Activated naive CD8-positive, alpha-beta T cell treated with anti-CD3 and anti-CD28 coated beads, Interleukin-2, amount 50 U/mL, for 24 hours (primary cell): Measurements from ENCODE around the gene NUCB1.
A peak's percentile ranks its signal among the peaks of the same experiment; 100 is the strongest.
"Not testable (repeated sequence)": the region's sequence is repeated elsewhere in the genome, so short reads cannot be mapped to it uniquely, and the experiment has no call there.

Experiments used
- ATAC-seq: fragments of 150-1000 bp; cut with Tn5 transposase; one replicate; pipeline ENCODE4 v1.10.0; 2021
- DNase-seq: peaks from one replicate; pipeline ENCODE4 v3.0.0; 2021
- H3K27ac Mint-ChIP-seq: one replicate; pipeline ENCODE4 v1.8.0; 2021; ENCODE audit warnings: mild to moderate bottlenecking, mixed read lengths
- H3K27me3 Mint-ChIP-seq: one replicate; pipeline ENCODE4 v1.8.0; 2021; ENCODE audit warnings: mixed read lengths
- H3K36me3 Mint-ChIP-seq: one replicate; pipeline ENCODE4 v1.8.0; 2021; ENCODE audit warnings: low read depth, mixed read lengths
- H3K4me1 Mint-ChIP-seq: one replicate; pipeline ENCODE4 v1.8.0; 2021; ENCODE audit warnings: mixed read lengths
- H3K4me3 Mint-ChIP-seq: one replicate; pipeline ENCODE4 v1.8.0; 2021; ENCODE audit warnings: mild to moderate bottlenecking, moderate library complexity, mixed read lengths
- H3K9me3 Mint-ChIP-seq: one replicate; pipeline ENCODE4 v1.8.0; 2021; ENCODE audit warnings: mixed read lengths

NUCB1 gene

DNA sequence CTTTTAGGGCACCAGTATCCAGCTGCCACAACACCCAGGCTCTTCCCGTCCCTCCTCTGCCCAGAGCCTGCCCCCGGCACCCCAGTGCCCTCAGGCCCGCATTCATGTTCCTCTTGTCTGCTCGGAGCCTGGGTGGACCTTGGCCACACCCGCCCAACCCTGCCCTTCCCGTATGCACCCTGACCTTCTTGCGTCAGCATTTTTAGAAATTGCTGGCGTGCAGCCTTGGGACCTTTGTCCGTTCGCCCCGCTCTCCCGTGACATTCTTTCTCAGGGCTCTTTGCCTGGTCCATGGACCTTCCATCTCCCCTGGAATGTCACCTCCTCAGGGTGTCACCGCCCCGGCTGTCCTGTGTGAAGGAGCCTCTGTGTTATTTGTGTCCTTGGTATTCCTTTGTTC lies 7.6 kb downstream of the NUCB1 start:
- Mint-ChIP-seq H3K27ac (no peak overlapping the region), H3K4me1 (peaks cover under 1% of the 10 kb centered on the region), H3K36me3 (peaks cover 41% of the 10 kb centered on the region), H3K4me3 (no peak overlapping the region), H3K27me3 (no peaks in the 10 kb centered on the region), H3K9me3 (no peaks in the 10 kb centered on the region)
- DNase-seq (no peak), ATAC-seq (no peak)

GRCh38 chr19:48909424-48910077 lies 9.4 kb downstream of the NUCB1 start:
- DNase-seq, H3K27ac Mint-ChIP-seq, H3K27me3 Mint-ChIP-seq, ATAC-seq, H3K9me3 Mint-ChIP-seq, H3K4me3 Mint-ChIP-seq, H3K4me1 Mint-ChIP-seq: not testable (repeated sequence)
- H3K36me3 Mint-ChIP-seq = peaks cover 52% of the 10 kb centered on the region

- no peaks in the 10 kb centered on the region for H3K27me3 Mint-ChIP-seq
- DNase-seq = no peak
- H3K36me3 Mint-ChIP-seq = peaks cover 43% of the 10 kb centered on the region
- ATAC-seq = no peak
- no peak overlapping the region for H3K4me3 Mint-ChIP-seq
- H3K4me1 Mint-ChIP-seq = no peaks in the 10 kb centered on the region
- no peak overlapping the region for H3K27ac Mint-ChIP-seq
- no peaks in the 10 kb centered on the region for H3K9me3 Mint-ChIP-seq
Observed at GRCh38 chr19:48910803-48911202, 10.7 kb downstream of the NUCB1 start.

DNA sequence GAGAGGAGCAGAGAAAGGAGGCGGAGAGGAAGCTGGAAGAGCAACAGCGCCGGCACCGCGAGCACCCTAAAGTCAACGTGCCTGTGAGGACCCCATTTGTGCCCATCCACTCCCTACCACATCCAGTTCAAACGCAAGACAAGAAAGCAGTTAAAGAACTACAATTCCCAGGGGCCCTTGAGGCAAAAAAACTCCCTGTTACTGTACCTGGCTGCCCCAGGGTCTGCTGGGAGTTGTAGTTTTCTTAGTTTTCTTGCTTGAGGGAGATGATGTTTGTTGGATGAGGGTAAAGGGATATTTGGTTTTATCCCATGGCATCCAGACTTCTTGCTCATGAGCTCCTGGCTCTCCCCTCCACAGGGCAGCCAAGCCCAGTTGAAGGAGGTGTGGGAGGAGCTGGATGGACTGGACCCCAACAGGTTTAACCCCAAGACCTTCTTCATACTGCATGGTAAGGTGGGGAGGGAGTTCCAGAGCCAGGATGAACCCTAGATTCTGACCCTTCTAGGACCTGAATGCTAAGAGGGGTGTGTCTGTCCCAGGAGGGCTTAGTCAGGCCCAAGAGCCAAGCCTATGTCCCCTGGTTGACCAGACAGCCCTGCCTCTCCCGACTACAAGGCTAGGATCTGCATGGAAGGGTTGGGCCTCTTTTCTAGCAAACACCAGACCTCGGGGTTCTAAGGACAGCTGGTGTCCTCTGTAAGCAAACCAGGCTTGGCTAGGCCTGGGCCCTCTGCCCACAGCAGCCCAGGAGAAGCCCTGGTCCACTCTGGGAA lies 13.2 kb downstream of the NUCB1 start:
- Mint-ChIP-seq H3K4me1 (no peaks in the 10 kb centered on the region), H3K4me3 (no peak overlapping the region), H3K27me3 (no peaks in the 10 kb centered on the region), H3K27ac (no peak overlapping the region), H3K9me3 (no peaks in the 10 kb centered on the region), H3K36me3 (peaks cover 32% of the 10 kb centered on the region)
- no peak for DNase-seq
- ATAC-seq = peak; percentile 28

GRCh38 chr19:48914181-48914580 lies 14.1 kb downstream of the NUCB1 start:
- Mint-ChIP-seq H3K9me3 (no peaks in the 10 kb centered on the region), H3K27me3 (no peaks in the 10 kb centered on the region), H3K4me3 (no peak overlapping the region), H3K27ac (no peak overlapping the region), H3K4me1 (no peaks in the 10 kb centered on the region), H3K36me3 (peaks cover 38% of the 10 kb centered on the region)
- no peak for DNase-seq
- ATAC-seq = no peak

DNA sequence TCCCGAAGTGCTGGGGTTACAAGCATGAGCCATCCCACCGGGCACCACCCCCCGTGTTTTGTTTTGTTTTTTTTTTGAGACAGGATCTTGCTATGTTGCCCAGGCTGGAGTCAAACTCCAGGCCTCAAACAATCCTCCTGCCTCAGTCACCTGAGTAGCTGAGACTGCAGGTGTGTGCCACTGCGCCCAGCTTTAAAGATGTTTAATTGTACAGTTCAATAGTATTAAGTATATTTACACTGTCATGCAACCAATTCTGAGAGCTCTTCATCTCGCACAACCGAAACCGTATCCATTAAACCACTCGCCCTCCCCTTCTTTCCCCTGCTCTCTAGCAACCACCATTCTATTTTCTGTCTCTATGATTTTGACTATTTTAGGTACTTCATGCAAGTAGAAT lies 15.6 kb downstream of the NUCB1 start:
- Mint-ChIP-seq H3K36me3 (peaks cover 31% of the 10 kb centered on the region), H3K4me1 (no peaks in the 10 kb centered on the region), H3K4me3 (no peak overlapping the region), H3K9me3 (no peaks in the 10 kb centered on the region), H3K27me3 (no peaks in the 10 kb centered on the region), H3K27ac (no peak overlapping the region)
- no peak for DNase-seq
- ATAC-seq = no peak

- DNase-seq = no peak
- ATAC-seq = no peak
- Mint-ChIP-seq H3K9me3 (no peaks in the 10 kb centered on the region), H3K27me3 (no peaks in the 10 kb centered on the region), H3K4me1 (no peaks in the 10 kb centered on the region), H3K27ac (no peak overlapping the region), H3K4me3 (no peak overlapping the region), H3K36me3 (peaks cover 17% of the 10 kb centered on the region)
Observed at GRCh38 chr19:48918071-48918470, 18.0 kb downstream of the NUCB1 start.

DNA sequence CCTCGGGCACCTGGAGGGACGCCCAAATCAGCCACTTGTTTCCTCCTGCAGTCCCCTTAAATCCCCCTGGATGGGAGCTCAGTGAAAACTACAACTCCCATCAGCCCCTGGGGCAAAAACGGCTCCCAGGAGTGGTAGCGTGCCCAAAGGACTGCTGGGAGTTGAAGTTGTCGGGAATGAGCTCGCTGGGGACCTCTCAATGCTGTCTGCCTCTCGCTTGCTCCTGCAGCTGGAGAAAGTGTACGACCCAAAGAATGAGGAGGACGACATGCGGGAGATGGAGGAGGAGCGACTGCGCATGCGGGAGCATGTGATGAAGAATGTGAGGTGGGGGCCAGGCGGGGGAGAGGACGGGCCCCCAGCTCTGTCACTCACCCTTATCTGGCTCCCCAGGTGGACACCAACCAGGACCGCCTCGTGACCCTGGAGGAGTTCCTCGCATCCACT lies 18.7 kb downstream of the NUCB1 start:
- H3K4me1 Mint-ChIP-seq = no peaks in the 10 kb centered on the region
- no peak for DNase-seq
- peaks cover 17% of the 10 kb centered on the region for H3K36me3 Mint-ChIP-seq
- no peak overlapping the region for H3K27ac Mint-ChIP-seq
- H3K27me3 Mint-ChIP-seq = no peaks in the 10 kb centered on the region
- no peak overlapping the region for H3K4me3 Mint-ChIP-seq
- peak; percentile 53 for ATAC-seq
- no peaks in the 10 kb centered on the region for H3K9me3 Mint-ChIP-seq

DNA sequence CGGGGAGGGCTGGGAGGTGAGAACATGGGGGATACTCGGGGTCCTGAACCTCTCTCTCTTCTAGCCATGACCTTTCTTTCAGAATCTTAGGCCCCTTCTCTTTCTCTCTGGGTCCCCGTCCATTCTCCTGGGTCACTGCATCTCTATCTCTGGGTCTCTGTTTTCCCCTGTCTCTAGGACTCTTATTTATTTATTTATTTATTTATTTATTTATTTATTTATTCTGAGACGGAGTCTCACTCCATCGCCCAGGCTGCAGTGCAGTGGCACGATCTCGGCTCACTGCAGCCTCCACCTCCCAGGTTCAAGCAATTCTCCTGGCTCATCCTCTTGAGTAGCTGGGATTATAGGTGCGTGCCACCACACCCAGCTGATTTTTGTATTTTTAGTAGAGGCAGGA lies 19.2 kb downstream of the NUCB1 start:
- not testable (repeated sequence) for H3K4me3 Mint-ChIP-seq, H3K27ac Mint-ChIP-seq, DNase-seq, H3K9me3 Mint-ChIP-seq, ATAC-seq, H3K27me3 Mint-ChIP-seq, H3K4me1 Mint-ChIP-seq
- H3K36me3 Mint-ChIP-seq = peaks cover 15% of the 10 kb centered on the region

- H3K4me3 Mint-ChIP-seq = no peak overlapping the region
- H3K27ac Mint-ChIP-seq = no peak overlapping the region
- H3K36me3 Mint-ChIP-seq = peaks cover 10% of the 10 kb centered on the region
- no peaks in the 10 kb centered on the region for H3K9me3 Mint-ChIP-seq
- no peaks in the 10 kb centered on the region for H3K4me1 Mint-ChIP-seq
- no peak for ATAC-seq
- no peak for DNase-seq
- no peaks in the 10 kb centered on the region for H3K27me3 Mint-ChIP-seq
Observed at GRCh38 chr19:48920949-48921348, 20.8 kb downstream of the NUCB1 start.

- no peaks in the 10 kb centered on the region for H3K9me3 Mint-ChIP-seq
- no peak overlapping the region for H3K27ac Mint-ChIP-seq
- peaks cover 9% of the 10 kb centered on the region for H3K36me3 Mint-ChIP-seq
- H3K4me1 Mint-ChIP-seq = peaks cover 5% of the 10 kb centered on the region
- DNase-seq (no peak), ATAC-seq (no peak)
- H3K27me3 Mint-ChIP-seq = no peaks in the 10 kb centered on the region
- no peak overlapping the region for H3K4me3 Mint-ChIP-seq
Observed at GRCh38 chr19:48921721-48922500, 21.8 kb downstream of the NUCB1 start.

DNA sequence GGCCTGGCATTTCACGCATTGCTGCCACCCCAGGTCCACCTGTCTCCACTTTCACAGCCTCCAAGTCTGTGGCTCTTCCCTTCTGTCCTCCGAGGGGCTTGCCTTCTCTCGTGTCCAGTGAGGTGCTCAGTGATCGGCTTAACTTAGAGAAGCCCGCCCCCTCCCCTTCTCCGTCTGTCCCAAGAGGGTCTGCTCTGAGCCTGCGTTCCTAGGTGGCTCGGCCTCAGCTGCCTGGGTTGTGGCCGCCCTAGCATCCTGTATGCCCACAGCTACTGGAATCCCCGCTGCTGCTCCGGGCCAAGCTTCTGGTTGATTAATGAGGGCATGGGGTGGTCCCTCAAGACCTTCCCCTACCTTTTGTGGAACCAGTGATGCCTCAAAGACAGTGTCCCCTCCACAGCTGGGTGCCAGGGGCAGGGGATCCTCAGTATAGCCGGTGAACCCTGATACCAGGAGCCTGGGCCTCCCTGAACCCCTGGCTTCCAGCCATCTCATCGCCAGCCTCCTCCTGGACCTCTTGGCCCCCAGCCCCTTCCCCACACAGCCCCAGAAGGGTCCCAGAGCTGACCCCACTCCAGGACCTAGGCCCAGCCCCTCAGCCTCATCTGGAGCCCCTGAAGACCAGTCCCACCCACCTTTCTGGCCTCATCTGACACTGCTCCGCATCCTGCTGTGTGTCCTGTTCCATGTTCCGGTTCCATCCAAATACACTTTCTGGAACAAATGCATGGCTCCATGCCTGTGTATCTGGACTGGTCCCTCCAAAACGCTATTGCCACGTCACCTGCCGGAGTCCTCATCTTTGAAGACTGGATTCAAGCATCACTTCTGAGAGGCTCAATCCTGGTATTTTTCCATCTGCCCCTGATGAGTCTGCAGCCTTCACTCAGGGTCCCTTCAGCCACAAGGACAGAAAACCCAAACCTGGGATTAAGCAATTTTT lies 22.7 kb downstream of the NUCB1 start:
- no peaks in the 10 kb centered on the region for H3K27me3 Mint-ChIP-seq
- DNase-seq (no peak), ATAC-seq (no peak)
- H3K27ac Mint-ChIP-seq = no peak overlapping the region
- no peaks in the 10 kb centered on the region for H3K9me3 Mint-ChIP-seq
- H3K36me3 Mint-ChIP-seq = peaks cover 9% of the 10 kb centered on the region
- H3K4me1 Mint-ChIP-seq = peaks cover 7% of the 10 kb centered on the region
- H3K4me3 Mint-ChIP-seq = no peak overlapping the region

GRCh38 chr19:48925240-48925843 lies 25.2 kb downstream of the NUCB1 start:
- peaks cover 7% of the 10 kb centered on the region for H3K4me1 Mint-ChIP-seq
- ATAC-seq (no peak), DNase-seq (no peak)
- no peaks in the 10 kb centered on the region for H3K9me3 Mint-ChIP-seq
- H3K4me3 Mint-ChIP-seq = no peak overlapping the region
- peaks cover 3% of the 10 kb centered on the region for H3K36me3 Mint-ChIP-seq
- H3K27ac Mint-ChIP-seq = no peak overlapping the region
- no peaks in the 10 kb centered on the region for H3K27me3 Mint-ChIP-seq

GRCh38 chr19:48925890-48926289 lies 25.8 kb downstream of the NUCB1 start:
- H3K27ac Mint-ChIP-seq, H3K4me3 Mint-ChIP-seq, ATAC-seq, H3K27me3 Mint-ChIP-seq, H3K9me3 Mint-ChIP-seq, H3K4me1 Mint-ChIP-seq, H3K36me3 Mint-ChIP-seq, DNase-seq: not testable (repeated sequence)
